ENCODE results near the gene SH2D5.
"Not testable (repeated sequence)": the region's sequence is repeated elsewhere in the genome, so short reads cannot be mapped to it uniquely, and the experiment has no call there.

Gene SH2D5

GRCh38 chr1:20689645-20690056 is 42.9 kb downstream of the SH2D5 start:
- DNase-seq = no peak

- DNase-seq = no peak
These were observed 45.4 kb downstream of the SH2D5 start for GRCh38 chr1:20686883-20687725.

DNA sequence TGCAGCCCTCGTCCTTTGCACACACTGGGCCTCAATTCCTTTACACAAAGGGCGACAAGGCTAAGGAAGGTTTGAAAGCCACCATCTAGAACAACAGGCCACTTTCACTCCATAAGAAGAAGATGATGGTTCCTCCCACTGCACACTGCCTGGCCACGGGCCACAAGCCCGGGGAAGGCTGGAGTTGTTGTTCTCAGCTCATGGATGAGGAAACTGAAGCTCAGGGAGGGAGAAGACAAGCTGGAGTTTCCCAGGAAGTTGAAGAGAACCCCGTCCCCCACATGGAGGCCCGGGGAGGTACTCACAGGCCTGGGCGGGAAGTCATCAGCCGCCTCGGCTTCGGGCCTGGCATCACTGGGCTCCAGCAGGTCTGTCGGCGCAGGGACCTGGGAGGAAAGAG is 46.8 kb downstream of the SH2D5 start:
- DNase-seq = no peak

DNA sequence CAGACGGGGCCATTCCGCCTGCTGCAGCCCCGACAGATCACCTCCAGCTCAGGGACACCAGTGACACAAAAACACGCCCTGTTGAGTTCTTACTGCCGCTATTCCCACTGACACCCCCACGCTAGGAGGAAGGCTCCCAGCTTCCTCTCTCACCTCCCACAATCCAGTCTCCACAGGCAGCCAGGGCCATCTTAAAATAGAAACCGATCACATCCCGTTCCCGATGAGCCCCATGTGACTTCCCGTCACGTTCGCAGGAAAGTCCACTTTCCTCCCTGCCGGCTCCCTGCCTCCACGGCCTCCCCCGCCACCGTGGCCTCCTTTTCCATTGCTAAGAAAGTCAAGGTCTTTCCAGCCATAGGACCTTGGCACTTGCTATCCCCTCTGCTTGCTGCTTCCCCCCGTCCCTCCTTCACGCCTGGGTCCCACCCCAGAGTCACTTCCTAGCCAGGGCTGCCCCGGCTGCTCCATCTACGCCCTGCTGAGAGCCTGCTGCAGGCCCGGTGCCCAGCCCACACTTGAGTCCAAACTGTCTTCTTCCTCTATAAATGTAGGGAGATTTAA is 47.3 kb downstream of the SH2D5 start:
- no peak for DNase-seq

GRCh38 chr1:20684651-20685050 is 47.9 kb downstream of the SH2D5 start:
- no peak for DNase-seq

GRCh38 chr1:20684050-20684620 is 48.4 kb downstream of the SH2D5 start:
- DNase-seq = no peak

GRCh38 chr1:20683614-20684013 is 48.9 kb downstream of the SH2D5 start:
- DNase-seq = no peak

GRCh38 chr1:20682571-20683236 is 49.8 kb downstream of the SH2D5 start:
- DNase-seq = no peak

DNA sequence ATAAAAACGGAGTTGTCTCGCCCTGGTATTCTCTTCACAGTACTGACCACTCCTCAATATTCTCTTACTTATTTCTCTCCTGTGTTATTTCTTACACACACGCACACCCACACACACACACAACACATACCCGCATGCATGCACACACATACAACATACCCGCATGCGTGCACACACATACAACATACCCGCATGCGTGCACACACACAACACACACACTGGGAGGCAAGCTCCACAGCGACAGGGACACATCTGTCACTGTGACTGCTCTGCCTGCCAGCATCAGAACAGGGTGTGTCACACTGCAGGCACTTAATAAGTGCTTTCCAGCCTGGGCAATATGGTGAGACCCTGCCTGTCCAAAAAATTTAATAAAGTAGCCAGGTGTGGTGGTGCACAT is 50.5 kb downstream of the SH2D5 start:
- no peak for DNase-seq

DNA sequence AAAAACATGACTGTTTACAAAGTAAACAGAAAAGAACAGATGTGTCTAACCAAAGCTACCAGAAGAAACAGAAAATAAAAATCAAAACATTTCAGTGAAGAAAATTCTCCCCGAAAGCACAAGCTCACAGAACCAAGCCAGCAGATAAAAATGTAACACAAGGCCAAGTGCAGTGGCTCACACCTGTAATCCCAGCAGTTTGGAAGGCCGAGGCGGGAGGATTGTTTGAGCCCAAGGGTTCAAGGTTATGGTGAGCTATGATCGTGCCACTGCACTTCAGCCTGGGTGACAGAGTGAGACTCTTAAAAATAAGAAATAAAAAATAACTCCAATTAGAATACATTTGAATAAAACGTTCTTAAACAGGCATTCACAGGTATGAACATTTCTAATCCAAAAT is 52.2 kb downstream of the SH2D5 start:
- DNase-seq = no peak

DNA sequence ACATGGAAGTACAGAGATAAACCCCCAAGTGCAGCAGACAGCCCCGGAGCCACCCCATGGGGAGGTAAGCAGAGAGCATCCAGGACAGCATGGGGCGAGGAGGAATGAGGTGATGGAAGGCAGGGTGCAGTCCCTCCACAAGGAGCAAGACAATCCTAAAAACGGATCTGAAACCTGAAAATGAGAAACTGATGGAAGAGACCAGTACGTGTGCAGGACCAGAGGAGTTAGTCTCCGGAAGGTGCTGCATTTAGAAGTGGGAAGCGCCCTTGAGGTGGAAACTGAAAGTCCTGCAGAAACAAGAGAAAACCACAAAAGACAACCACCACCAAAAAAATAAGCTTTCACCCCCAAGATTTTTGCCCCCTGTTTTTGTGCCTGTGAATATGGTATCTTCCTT is 53.9 kb downstream of the SH2D5 start:
- DNase-seq = no peak

- not testable (repeated sequence) for DNase-seq
These were observed 58.9 kb downstream of the SH2D5 start for GRCh38 chr1:20673626-20674025.

GRCh38 chr1:20672265-20672632 is 60.3 kb downstream of the SH2D5 start:
- no peak for DNase-seq

GRCh38 chr1:20670936-20671335 is 61.6 kb downstream of the SH2D5 start:
- DNase-seq = no peak
